ENCODE results near the gene TADA2A.

DNA sequence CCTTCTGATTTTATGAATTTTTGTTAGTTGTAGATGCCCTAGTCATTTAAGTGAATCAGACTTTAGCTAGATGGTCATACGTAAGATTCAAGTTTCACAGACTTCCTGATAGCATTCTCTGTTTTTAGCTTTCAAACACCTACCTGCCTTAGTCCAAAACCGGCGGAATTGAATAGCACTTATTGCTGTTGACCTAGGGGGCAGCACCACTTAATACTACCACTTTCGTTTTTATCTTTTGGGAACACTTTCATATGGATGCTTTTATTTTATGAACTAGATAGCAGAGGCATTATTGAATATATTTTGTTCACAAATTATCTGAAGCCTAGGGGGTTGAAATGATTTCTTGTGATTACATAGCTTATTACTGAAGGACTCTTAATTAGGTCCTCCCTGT, 31.5 kb downstream of the TADA2A start:
- no peak for TF ChIP-seq YY1 (IDR thresholded peaks at IDR 0.05; ENCODE audit: insufficient read depth, insufficient read length)
- TF ChIP-seq SUZ12 (IDR thresholded peaks at IDR 0.05; ENCODE audit: extremely low read depth, insufficient read depth, insufficient read length) = no peak
- TF ChIP-seq ZNF274 (IDR thresholded peaks at IDR 0.05; ENCODE audit: low read depth, low read length) = no peak

All from NT2/D1 (cell line).